Measurements from ENCODE around the gene EXO1. TPM values are rescaled to one million over a fixed set of nuclear protein-coding genes. Genes with fewer than 3 reads are reported as not detected.

The EXO1 gene
- total and polyA plus RNA-seq, 9 of the 15 experiments (the other 6 are each of a cell fraction or from before 2014, with no cell fraction given) = 36.0 to 125 (median 83.9) TPM

DNA sequence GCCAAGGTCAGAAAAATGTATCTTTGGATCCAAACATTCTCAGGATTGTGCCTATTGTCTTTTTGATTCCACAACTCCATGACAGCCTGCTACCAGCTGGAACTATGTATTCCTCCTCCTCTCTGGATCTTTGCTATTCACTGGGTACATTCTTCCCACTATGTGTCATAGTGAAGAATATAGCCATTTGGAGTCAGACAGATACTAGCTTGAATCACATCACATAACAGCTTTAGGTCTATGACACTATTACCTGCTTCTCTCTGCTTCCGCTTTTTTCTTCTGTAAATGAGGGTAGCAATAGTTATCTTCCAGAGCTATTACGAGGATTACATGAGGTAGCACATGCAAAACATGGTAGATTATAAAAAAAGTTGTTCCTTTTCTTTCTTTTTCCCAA, 5.4 kb upstream of the EXO1 start:
- no peak for FAIRE-seq
- no peak for TF ChIP-seq ZNF146 (CRISPR knock-in tag; IDR thresholded peaks at IDR 0.05; ENCODE audit: unreplicated experiment)
- TF ChIP-seq SUPT5H (IDR thresholded peaks at IDR 0.05) = no peak
- TF ChIP-seq RBM22 (IDR thresholded peaks at IDR 0.05; ENCODE audit: low read depth, low read length, poor library complexity, severe bottlenecking) = no peak
- TF ChIP-seq NBN (IDR thresholded peaks at IDR 0.05; ENCODE audit: low read depth) = no peak
- Histone ChIP-seq H3K27me3 (ENCODE audit: control insufficient read depth in 2 of 2, insufficient read depth in 2 of 2, low read length in 2 of 2) (no peaks in the 10 kb centered on the region), H3K79me2 (ENCODE audit: control insufficient read depth, insufficient read depth, low read length) (no peaks in the 10 kb centered on the region), H3K9ac (ENCODE audit: insufficient read depth in 1 of 2, low read depth in 2 of 2, low read length in 2 of 2) (no peak overlapping the region), H3K4me3 (no peak overlapping the region), H3K9me3 (replicated peaks; ENCODE audit: control insufficient read depth, insufficient read depth, low read depth, low read length) (no peaks in the 10 kb centered on the region), H2AFZ (ENCODE audit: low read depth, low read length) (peak overlapping the region; percentile 25; the same call in 1 of the 2 replicates), H3K27ac (ENCODE audit: extremely low read depth, low read depth, low read length) (no peak overlapping the region), H3K36me3 (ENCODE audit: control insufficient read depth, insufficient read depth, low read length) (no peaks in the 10 kb centered on the region), H3K4me1 (replicated peaks in 1 of 2; ENCODE audit: control insufficient read depth in 2 of 2, insufficient read depth in 2 of 2, low read length in 2 of 2) (peaks cover 0 to 12% of the 10 kb centered on the region in 2 experiments; a peak in 2 of 5 replicates), H3K9me1 (ENCODE audit: control insufficient read depth, insufficient read depth, low read length) (no peaks in the 10 kb centered on the region), H4K20me1 (replicated peaks; ENCODE audit: control insufficient read depth, insufficient read depth, low read length) (no peaks in the 10 kb centered on the region), H3K4me2 (ENCODE audit: insufficient read depth, low read length) (no peak overlapping the region)
- ATAC-seq = no peak
- no peak for DNase-seq (ENCODE audit: extremely low read depth in 1 of 4, low spot score in 3 of 4)
- no TSS peak for BruUV-seq (replicated peaks)
- CTCF ChIA-PET (ENCODE audit: low intra/inter-chr PET ratio) = no interaction called here
- in situ Hi-C loops (cut with MboI) (no loop called here), intact Hi-C loops (cut with micrococcal nuclease) (no loop called here)
- WGBS (ENCODE audit: insufficient coverage, low coverage, missing lambda C conversion rate) = 57% methylated on average over 2 of the region's 2 CpGs
- POLR2A ChIA-PET = interaction anchor here (0.7 to 3.6 kb wide), 5 partner anchors 9 to 210 kb away, joined by 3 to 12 read pairs (median 5); no protein-coding TSS in a partner anchor

DNA sequence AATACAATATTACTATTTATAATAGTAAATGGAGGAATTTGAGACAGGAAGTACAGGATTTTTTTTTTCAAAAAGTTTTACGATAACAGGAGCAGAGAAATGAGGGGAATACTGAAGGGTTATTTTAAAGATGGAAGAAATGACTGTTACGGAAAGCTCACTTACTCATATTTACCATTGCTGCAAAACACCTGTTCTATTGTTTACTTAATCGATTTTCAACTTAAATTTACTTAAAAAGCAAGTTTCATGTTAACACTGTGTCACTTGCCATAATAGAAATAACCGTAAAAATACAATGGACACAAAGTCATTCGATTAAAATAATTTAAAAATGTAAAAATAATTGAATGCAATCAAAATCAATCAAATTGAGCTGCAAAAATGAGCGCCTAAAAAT, 3.4 kb upstream of the EXO1 start:
- no peaks in the 10 kb centered on the region for H3K9me1 ChIP-seq (ENCODE audit: control insufficient read depth, insufficient read depth, low read length)
- no peak overlapping the region for H3K4me3 ChIP-seq
- peaks cover 3 to 14% of the 10 kb centered on the region in 2 experiments; a peak in 2 of 5 replicates for H3K4me1 ChIP-seq (replicated peaks in 1 of 2; ENCODE audit: control insufficient read depth in 2 of 2, insufficient read depth in 2 of 2, low read length in 2 of 2)
- DNase-seq (ENCODE audit: extremely low read depth in 1 of 4, low spot score in 3 of 4) (no peak), ATAC-seq (no peak), FAIRE-seq (no peak)
- POLR2A ChIA-PET = interaction anchor here (0.6 to 3.6 kb wide), 5 partner anchors 10 to 220 kb away, joined by 3 to 12 read pairs (median 3); no protein-coding TSS in a partner anchor
- H3K36me3 ChIP-seq (ENCODE audit: control insufficient read depth, insufficient read depth, low read length) = peaks cover 11% of the 10 kb centered on the region
- H3K4me2 ChIP-seq (ENCODE audit: insufficient read depth, low read length) = no peak overlapping the region
- CTCF ChIA-PET (ENCODE audit: low intra/inter-chr PET ratio) = interaction anchor here (0.6 kb wide), 1 partner anchor 436 kb away, joined by 5 read pairs; no protein-coding TSS in a partner anchor
- H3K9me3 ChIP-seq (replicated peaks; ENCODE audit: control insufficient read depth, insufficient read depth, low read depth, low read length) = no peaks in the 10 kb centered on the region
- BruUV-seq (replicated peaks) = no TSS peak
- no peak overlapping the region for H3K9ac ChIP-seq (ENCODE audit: insufficient read depth in 1 of 2, low read depth in 2 of 2, low read length in 2 of 2)
- in situ Hi-C loops (cut with MboI) (no loop called here), intact Hi-C loops (cut with micrococcal nuclease) (no loop called here)
- no peak overlapping the region for H2AFZ ChIP-seq (ENCODE audit: low read depth, low read length)
- no peaks in the 10 kb centered on the region for H3K27me3 ChIP-seq (ENCODE audit: control insufficient read depth in 2 of 2, insufficient read depth in 2 of 2, low read length in 2 of 2)
- 75% methylated on average over 6 of the region's 6 CpGs for WGBS (ENCODE audit: insufficient coverage, low coverage, missing lambda C conversion rate)
- peaks cover 18% of the 10 kb centered on the region for H3K79me2 ChIP-seq (ENCODE audit: control insufficient read depth, insufficient read depth, low read length)
- H4K20me1 ChIP-seq (replicated peaks; ENCODE audit: control insufficient read depth, insufficient read depth, low read length) = peaks cover 5% of the 10 kb centered on the region; the same call in 1 of the 2 replicates
- no peak overlapping the region for H3K27ac ChIP-seq (ENCODE audit: extremely low read depth, low read depth, low read length)
- TF ChIP-seq CBX5 (IDR thresholded peaks at IDR 0.05; ENCODE audit: borderline replicate concordance, low read depth) = no peak
- no peak for TF ChIP-seq FOXJ2 (tag; IDR thresholded peaks at IDR 0.05)
- TF ChIP-seq SMARCA4 (IDR thresholded peaks at IDR 0.05) = no peak
- TF ChIP-seq MCM3 (IDR thresholded peaks at IDR 0.05) = no peak
- TF ChIP-seq, protein P1, sequence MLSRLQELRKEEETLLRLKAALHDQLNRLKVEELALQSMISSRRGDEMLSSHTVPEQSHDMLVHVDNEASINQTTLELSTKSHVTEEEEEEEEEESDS (CRISPR knock-in tag; IDR thresholded peaks at IDR 0.05) = no peak
- TF ChIP-seq BMI1 (IDR thresholded peaks at IDR 0.05; ENCODE audit: low read length) = no peak
